Activated CD8-positive, alpha-beta T cell treated with anti-CD3 and anti-CD28 coated beads for 36 hours (primary cell): Measurements from ENCODE around the gene TCP10L. TPM values are rescaled to one million over a fixed set of nuclear protein-coding genes. Genes with fewer than 3 reads are reported as not detected.

Source experiments
- ATAC-seq: fragments of 200-7000 bp; cut with Tn5 transposase; one replicate; pipeline ENCODE4 v1.10.0; 2021; ENCODE audit warnings: mild to moderate bottlenecking, moderate library complexity
- CTCF ChIA-PET: fragments of 350-600 bp; sonication (Branson Sonifier 250); formaldehyde crosslinking; loops from one replicate; lab custom pipeline; 2021; ENCODE audit warnings: antibody characterized with exemption; lab: Charles Lee
- POLR2A ChIA-PET: fragments of 350-600 bp; sonication (Branson Sonifier 250); formaldehyde crosslinking; loops from one replicate; lab custom pipeline; 2021; ENCODE audit warnings: antibody characterized with exemption; lab: Charles Lee
- DNase-seq: peaks from one replicate; pipeline ENCODE4 v3.0.0-alpha.2; 2020
- H3K27ac Mint-ChIP-seq: one replicate; pipeline ENCODE4 v1.8.0; 2021; ENCODE audit warnings: mild to moderate bottlenecking, mixed read lengths
- H3K27me3 Mint-ChIP-seq: one replicate; pipeline ENCODE4 v1.8.0; 2021; ENCODE audit warnings: mixed read lengths
- H3K36me3 Mint-ChIP-seq: one replicate; pipeline ENCODE4 v1.8.0; 2021; ENCODE audit warnings: low read depth, mixed read lengths
- H3K4me1 Mint-ChIP-seq: one replicate; pipeline ENCODE4 v1.8.0; 2021; ENCODE audit warnings: low read depth, mixed read lengths
- H3K4me3 Mint-ChIP-seq: one replicate; pipeline ENCODE4 v1.8.0; 2021; ENCODE audit warnings: mild to moderate bottlenecking, moderate library complexity, mixed read lengths
- H3K9me3 Mint-ChIP-seq: one replicate; pipeline ENCODE4 v1.8.0; 2021; ENCODE audit warnings: mixed read lengths
- intact Hi-C: fragments of 100-400 bp; cut with micrococcal nuclease; formaldehyde crosslinking; loops from one replicate; pipeline ENCODE4 v1.10.0; 2022
- total RNA-seq, 2 experiments: library from RNA; stranded (reverse); gene quantifications; one replicate each; pipeline ENCODE4 v1.2.3, GENCODE V29; 2021
- TF ChIP-seq, protein P1 (sequence below): fragments of 200-600 bp; IDR thresholded peaks from one replicate; pipeline ENCODE4 v1.8.0; 2022; ENCODE audit warnings: antibody characterized with exemption, mild to moderate bottlenecking

Gene TCP10L
- total RNA-seq, 2 experiments from 2014 or later, result 0.31 to 0.63 TPM

DNA sequence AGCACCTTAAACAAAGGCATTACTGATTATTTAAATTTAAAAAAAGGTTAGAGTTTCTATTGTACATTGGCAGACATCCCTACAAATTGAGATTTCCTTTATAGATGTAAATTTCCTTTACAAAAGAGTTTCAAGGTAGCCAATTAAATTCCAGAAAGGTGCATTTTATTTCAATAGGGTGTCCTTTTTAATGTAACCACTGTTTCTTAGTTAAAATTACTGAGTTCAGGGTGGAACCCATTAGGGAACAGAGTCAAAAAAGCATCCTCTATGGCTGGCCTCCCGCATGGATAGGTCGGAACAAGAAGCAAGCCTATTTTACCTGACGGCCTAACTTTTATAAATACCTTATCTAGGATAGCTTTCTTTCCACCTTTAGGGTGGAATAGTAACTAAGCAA, 24.4 kb downstream of the TCP10L start:
- no peaks in the 10 kb centered on the region for H3K27me3 Mint-ChIP-seq
- ChIA-PET CTCF (interaction anchor here (1.3 to 3.4 kb wide), 5 partner anchors 8 to 158 kb away, joined by 3 to 20 read pairs (median 8); no protein-coding TSS in a partner anchor), POLR2A (interaction anchor here (1.2 kb wide), 1 partner anchor 8 kb away, joined by 8 read pairs; no protein-coding TSS in a partner anchor)
- no peak for DNase-seq
- ATAC-seq, result no peak
- no peak overlapping the region for H3K4me3 Mint-ChIP-seq
- H3K4me1 Mint-ChIP-seq, result peaks cover 13% of the 10 kb centered on the region
- H3K36me3 Mint-ChIP-seq, result peaks cover 9% of the 10 kb centered on the region
- intact Hi-C loops, result no loop called here
- no peak overlapping the region for H3K27ac Mint-ChIP-seq
- TF ChIP-seq, protein P1, sequence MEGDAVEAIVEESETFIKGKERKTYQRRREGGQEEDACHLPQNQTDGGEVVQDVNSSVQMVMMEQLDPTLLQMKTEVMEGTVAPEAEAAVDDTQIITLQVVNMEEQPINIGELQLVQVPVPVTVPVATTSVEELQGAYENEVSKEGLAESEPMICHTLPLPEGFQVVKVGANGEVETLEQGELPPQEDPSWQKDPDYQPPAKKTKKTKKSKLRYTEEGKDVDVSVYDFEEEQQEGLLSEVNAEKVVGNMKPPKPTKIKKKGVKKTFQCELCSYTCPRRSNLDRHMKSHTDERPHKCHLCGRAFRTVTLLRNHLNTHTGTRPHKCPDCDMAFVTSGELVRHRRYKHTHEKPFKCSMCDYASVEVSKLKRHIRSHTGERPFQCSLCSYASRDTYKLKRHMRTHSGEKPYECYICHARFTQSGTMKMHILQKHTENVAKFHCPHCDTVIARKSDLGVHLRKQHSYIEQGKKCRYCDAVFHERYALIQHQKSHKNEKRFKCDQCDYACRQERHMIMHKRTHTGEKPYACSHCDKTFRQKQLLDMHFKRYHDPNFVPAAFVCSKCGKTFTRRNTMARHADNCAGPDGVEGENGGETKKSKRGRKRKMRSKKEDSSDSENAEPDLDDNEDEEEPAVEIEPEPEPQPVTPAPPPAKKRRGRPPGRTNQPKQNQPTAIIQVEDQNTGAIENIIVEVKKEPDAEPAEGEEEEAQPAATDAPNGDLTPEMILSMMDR, result no peak
- peaks cover 12% of the 10 kb centered on the region for H3K9me3 Mint-ChIP-seq

DNA sequence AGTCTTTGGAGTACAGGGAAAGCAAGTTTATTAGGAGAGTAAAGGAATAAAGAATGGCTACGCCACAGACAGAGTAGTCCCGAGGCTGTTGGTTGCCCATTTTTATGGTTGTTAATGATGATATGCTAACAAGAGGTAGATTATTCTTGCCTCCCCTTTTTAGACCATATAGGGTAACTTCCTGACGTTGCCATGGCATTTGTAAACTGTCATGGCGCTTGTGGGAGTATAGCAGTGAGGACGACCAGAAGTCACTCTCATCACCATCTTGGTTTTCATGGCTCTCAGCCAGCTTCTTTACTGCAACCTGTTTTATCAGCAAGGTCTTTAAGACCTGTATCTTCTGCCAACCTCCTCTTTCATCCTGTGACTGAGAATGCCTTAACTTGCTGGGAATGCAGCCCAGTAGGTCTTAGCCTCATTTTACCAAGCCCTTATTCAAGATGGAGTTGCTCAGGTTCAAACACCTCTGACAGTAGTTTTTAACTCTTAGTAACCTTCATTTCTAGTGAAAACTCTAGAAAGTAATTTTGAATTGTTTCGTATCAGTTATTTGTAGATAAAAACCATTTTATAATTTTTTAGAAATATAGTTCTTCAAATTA, 26.2 kb downstream of the TCP10L start:
- Mint-ChIP-seq H3K36me3 (no peaks in the 10 kb centered on the region), H3K4me1 (peaks cover 21% of the 10 kb centered on the region), H3K9me3 (no peaks in the 10 kb centered on the region), H3K27ac (no peak overlapping the region), H3K4me3 (no peak overlapping the region), H3K27me3 (no peaks in the 10 kb centered on the region)
- DNase-seq, result no peak
- ATAC-seq, result no peak
- ChIA-PET CTCF (interaction anchor here (1.0 to 3.4 kb wide), 3 partner anchors 10 to 156 kb away, joined by 3 to 20 read pairs (median 4); no protein-coding TSS in a partner anchor), POLR2A (no interaction called here)
- TF ChIP-seq, protein P1, result no peak
- intact Hi-C loops, result no loop called here

DNA sequence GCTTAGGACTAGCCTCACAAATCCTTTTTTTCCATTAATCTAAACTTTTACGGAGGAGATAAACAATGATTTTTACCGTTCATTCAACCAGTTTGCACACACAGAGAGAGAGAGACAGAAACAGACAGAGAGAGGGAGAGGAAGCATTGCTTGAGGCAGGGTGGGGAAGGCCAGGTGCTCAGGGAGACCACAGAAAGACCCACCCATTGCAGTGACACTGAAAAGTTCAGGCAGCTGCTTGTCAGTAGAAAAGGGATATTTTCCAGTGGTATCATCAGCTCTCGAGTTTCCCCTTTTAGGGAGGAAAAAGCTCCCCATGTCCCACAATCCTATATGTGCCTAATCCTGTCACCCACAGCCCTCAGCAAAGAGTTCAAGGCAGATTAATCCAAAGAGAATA, 27.2 kb downstream of the TCP10L start:
- intact Hi-C loops, result no loop called here
- H3K9me3 Mint-ChIP-seq, result no peaks in the 10 kb centered on the region
- ATAC-seq, result no peak
- no peaks in the 10 kb centered on the region for H3K36me3 Mint-ChIP-seq
- H3K4me3 Mint-ChIP-seq, result no peak overlapping the region
- no peaks in the 10 kb centered on the region for H3K27me3 Mint-ChIP-seq
- no peak overlapping the region for H3K27ac Mint-ChIP-seq
- TF ChIP-seq, protein P1, result no peak
- ChIA-PET CTCF (interaction anchor here (0.9 to 1.2 kb wide), 2 partner anchors 11 to 155 kb away, joined by 4 read pairs; no protein-coding TSS in a partner anchor), POLR2A (no interaction called here)
- H3K4me1 Mint-ChIP-seq, result peaks cover 21% of the 10 kb centered on the region
- DNase-seq, result no peak

DNA sequence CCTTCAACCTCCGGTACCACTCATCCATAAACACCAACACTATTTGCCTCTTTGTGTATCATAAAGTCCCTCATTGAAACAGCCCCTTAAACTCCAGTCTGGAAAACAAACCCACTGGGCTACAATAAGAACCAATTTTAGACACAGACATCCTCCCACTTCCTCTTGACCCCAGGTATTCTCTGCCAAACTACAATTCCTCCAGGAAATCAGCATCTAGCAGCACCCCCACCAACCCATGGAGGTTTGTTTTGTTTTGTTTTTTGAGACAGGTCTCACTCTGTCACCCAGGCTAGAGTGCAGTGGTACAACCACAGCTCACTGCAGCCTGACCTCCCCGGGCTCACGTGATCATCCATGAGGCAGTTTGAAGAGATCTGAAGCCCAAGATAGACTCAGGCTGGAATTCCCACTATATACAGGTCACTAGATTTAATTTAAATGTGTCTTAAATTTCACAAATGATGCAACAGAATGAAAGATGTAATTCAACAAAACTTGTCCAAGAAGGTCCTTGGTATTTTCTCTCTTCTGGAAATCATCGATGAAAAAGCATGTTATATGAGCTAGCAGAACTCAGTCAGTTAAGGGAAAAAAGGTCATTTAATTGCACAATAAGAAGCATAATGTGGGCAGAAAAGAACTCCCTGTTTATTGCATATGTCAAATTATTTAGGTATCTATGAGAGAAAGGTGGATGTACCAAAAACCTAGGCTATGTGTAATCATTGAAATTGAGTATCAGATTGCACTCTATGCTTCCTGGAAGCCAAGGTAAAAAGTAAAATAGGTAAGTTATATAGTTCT, 30.3 kb downstream of the TCP10L start:
- Mint-ChIP-seq H3K9me3 (no peaks in the 10 kb centered on the region), H3K4me1 (peaks cover 12% of the 10 kb centered on the region), H3K27me3 (no peaks in the 10 kb centered on the region), H3K27ac (no peak overlapping the region), H3K36me3 (no peaks in the 10 kb centered on the region), H3K4me3 (no peak overlapping the region)
- TF ChIP-seq, protein P1, result no peak
- ATAC-seq (no peak), DNase-seq (no peak)
- ChIA-PET POLR2A (no interaction called here), CTCF (no interaction called here)
- intact Hi-C loops, result no loop called here

DNA sequence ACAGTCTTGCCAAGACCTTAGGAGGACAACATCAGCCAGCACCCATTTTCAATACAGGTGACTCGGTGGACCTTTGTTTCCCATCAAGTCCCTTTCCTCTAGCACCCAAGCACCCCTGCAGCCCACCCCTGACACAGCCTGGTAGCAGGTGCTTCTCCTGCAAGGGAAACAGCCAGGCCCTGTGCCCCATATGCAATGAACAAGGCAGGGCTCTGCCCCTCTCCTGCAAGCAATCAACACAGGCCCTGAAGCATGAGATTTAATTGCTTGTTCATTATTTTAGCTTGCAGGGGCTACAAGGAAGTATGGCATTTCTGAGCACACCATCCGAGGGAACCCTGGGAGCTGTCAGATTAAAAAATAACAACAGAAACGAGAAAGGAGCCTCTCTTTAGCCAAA, 35.4 kb downstream of the TCP10L start:
- Mint-ChIP-seq H3K27me3 (no peaks in the 10 kb centered on the region), H3K4me1 (peaks cover 10% of the 10 kb centered on the region), H3K4me3 (no peak overlapping the region), H3K27ac (no peak overlapping the region), H3K36me3 (no peaks in the 10 kb centered on the region), H3K9me3 (no peaks in the 10 kb centered on the region)
- DNase-seq (no peak), ATAC-seq (no peak)
- intact Hi-C loops, result no loop called here
- TF ChIP-seq, protein P1, result no peak
- ChIA-PET POLR2A (no interaction called here), CTCF (interaction anchor here (1.7 kb wide), 1 partner anchor 136 kb away, joined by 4 read pairs; no protein-coding TSS in a partner anchor)
